ENCODE data around the gene AHR. TPM values are rescaled to one million over a fixed set of nuclear protein-coding genes. Genes with fewer than 3 reads are reported as not detected.

The AHR gene
- total RNA-seq, 4 donors from 2014 or later, result 129 to 258 (median 149) TPM

GRCh38 chr7:17354473-17354872 lies 56.0 kb downstream of the AHR start:
- DNase-seq (ENCODE audit: low spot score) (no peak), ATAC-seq (ENCODE audit: low FRiP score) (no peak)
- no peak for TF ChIP-seq CTCF (IDR thresholded peaks at IDR 0.05)

GRCh38 chr7:17355050-17355449 lies 56.6 kb downstream of the AHR start:
- no peak for TF ChIP-seq CTCF (IDR thresholded peaks at IDR 0.05)
- DNase-seq (ENCODE audit: low spot score) (no peak), ATAC-seq (ENCODE audit: low FRiP score) (no peak)

- no peak for ATAC-seq (ENCODE audit: low FRiP score)
- no peak for TF ChIP-seq CTCF (IDR thresholded peaks at IDR 0.05)
- no peak for DNase-seq (ENCODE audit: low spot score)
Observed at GRCh38 chr7:17357952-17358351, 59.5 kb downstream of the AHR start.

GRCh38 chr7:17359610-17360009 lies 61.2 kb downstream of the AHR start:
- ATAC-seq (ENCODE audit: low FRiP score), result no peak
- TF ChIP-seq CTCF (IDR thresholded peaks at IDR 0.05), result no peak
- DNase-seq (ENCODE audit: low spot score), result no peak

- no peak for ATAC-seq (ENCODE audit: low FRiP score)
- no peak for DNase-seq (ENCODE audit: low spot score)
- no peak for TF ChIP-seq CTCF (IDR thresholded peaks at IDR 0.05)
Observed at GRCh38 chr7:17362439-17363105, 64.1 kb downstream of the AHR start.

GRCh38 chr7:17364671-17365070 lies 66.2 kb downstream of the AHR start:
- no peak for TF ChIP-seq CTCF (IDR thresholded peaks at IDR 0.05)
- no peak for DNase-seq (ENCODE audit: low spot score)
- ATAC-seq (ENCODE audit: low FRiP score), result no peak

- no peak for TF ChIP-seq CTCF (IDR thresholded peaks at IDR 0.05)
- DNase-seq (ENCODE audit: low spot score) (no peak), ATAC-seq (ENCODE audit: low FRiP score) (no peak)
Observed at GRCh38 chr7:17365775-17366174, 67.3 kb downstream of the AHR start.

All from omental fat pad (tissue), 4 donors.